Mesothelial cell of epicardium (in vitro differentiated cells): ENCODE measurements around the gene CCNC. TPM values are rescaled to one million over a fixed set of nuclear protein-coding genes. Genes with fewer than 3 reads are reported as not detected.

Experiments used
- DNase-seq, 2 experiments: peaks; one replicate each; pipeline ENCODE4 v3.0.0; 2021; ENCODE audit warnings: low spot score in 2 of 2; ENCODE audit not compliant: unreplicated experiment in 2 of 2
- H3K27ac Mint-ChIP-seq: 2 replicates; pipeline ENCODE4 v1.8.0; 2021; ENCODE audit warnings: mixed read lengths
- H3K27me3 Mint-ChIP-seq: 2 replicates; pipeline ENCODE4 v1.8.0; 2021; ENCODE audit warnings: low read depth, mixed read lengths
- H3K36me3 Mint-ChIP-seq: 2 replicates; pipeline ENCODE4 v1.8.0; 2021; ENCODE audit warnings: mixed read lengths
- H3K4me1 Mint-ChIP-seq: 2 replicates; pipeline ENCODE4 v1.8.0; 2021; ENCODE audit warnings: mixed read lengths
- H3K4me3 Mint-ChIP-seq: 2 replicates; pipeline ENCODE4 v1.8.0; 2021; ENCODE audit warnings: mild to moderate bottlenecking, moderate library complexity, mixed read lengths
- H3K9me3 Mint-ChIP-seq: 2 replicates; pipeline ENCODE4 v1.8.0; 2021; ENCODE audit warnings: mixed read lengths
- total RNA-seq: library from RNA; stranded (reverse); gene quantifications from 3 replicates; pipeline ENCODE4 v1.2.1, GENCODE V29; 2021
- TF ChIP-seq, protein P1 (sequence below): fragments of 200-600 bp; sonication (generic); IDR thresholded peaks from one replicate; pipeline ENCODE4 v1.5.0; 2021; ENCODE audit warnings: antibody characterized with exemption; ENCODE audit not compliant: unreplicated experiment

Gene CCNC
- total RNA-seq, 1 donor from 2014 or later = 54.3 TPM

- Mint-ChIP-seq H3K4me3 (peak overlapping the region; percentile 98), H3K4me1 (peaks cover 10% of the 10 kb centered on the region), H3K9me3 (peaks cover 4% of the 10 kb centered on the region), H3K36me3 (no peaks in the 10 kb centered on the region), H3K27ac (peak overlapping the region; percentile 99), H3K27me3 (no peaks in the 10 kb centered on the region)
- TF ChIP-seq, protein P1, sequence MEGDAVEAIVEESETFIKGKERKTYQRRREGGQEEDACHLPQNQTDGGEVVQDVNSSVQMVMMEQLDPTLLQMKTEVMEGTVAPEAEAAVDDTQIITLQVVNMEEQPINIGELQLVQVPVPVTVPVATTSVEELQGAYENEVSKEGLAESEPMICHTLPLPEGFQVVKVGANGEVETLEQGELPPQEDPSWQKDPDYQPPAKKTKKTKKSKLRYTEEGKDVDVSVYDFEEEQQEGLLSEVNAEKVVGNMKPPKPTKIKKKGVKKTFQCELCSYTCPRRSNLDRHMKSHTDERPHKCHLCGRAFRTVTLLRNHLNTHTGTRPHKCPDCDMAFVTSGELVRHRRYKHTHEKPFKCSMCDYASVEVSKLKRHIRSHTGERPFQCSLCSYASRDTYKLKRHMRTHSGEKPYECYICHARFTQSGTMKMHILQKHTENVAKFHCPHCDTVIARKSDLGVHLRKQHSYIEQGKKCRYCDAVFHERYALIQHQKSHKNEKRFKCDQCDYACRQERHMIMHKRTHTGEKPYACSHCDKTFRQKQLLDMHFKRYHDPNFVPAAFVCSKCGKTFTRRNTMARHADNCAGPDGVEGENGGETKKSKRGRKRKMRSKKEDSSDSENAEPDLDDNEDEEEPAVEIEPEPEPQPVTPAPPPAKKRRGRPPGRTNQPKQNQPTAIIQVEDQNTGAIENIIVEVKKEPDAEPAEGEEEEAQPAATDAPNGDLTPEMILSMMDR = peak; percentile 74
- DNase-seq = peak; percentile 61 to 79
Observed at GRCh38 chr6:99520855-99521632, 47.4 kb downstream of the CCNC start.

GRCh38 chr6:99519446-99519845 is 49.0 kb downstream of the CCNC start:
- Mint-ChIP-seq H3K27me3 (no peaks in the 10 kb centered on the region), H3K9me3 (peaks cover 4% of the 10 kb centered on the region), H3K36me3 (no peaks in the 10 kb centered on the region), H3K4me3 (no peak overlapping the region), H3K4me1 (peaks cover 13% of the 10 kb centered on the region), H3K27ac (no peak overlapping the region)
- TF ChIP-seq, protein P1 = no peak
- DNase-seq = no peak

DNA sequence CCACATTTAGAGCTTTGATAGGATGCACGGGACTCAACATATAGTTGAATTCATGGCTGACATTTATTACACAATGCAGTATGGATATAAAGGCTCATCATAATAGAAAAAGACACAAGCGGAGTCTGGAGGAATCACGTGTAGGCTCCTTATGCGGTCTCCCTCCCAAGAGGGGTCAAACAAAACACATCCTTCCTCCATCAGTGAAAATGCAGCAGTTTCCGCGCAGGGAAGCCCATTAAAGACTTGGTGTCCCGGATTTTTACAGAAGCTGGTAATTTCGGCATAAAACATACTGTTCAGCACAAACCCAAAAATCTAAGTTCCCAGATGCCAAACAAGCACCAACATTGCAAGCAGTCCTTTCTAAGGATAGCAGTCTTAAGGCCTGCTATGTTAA is 54.4 kb downstream of the CCNC start:
- no peak for DNase-seq
- no peaks in the 10 kb centered on the region for H3K9me3 Mint-ChIP-seq
- peaks cover 17% of the 10 kb centered on the region for H3K4me1 Mint-ChIP-seq
- TF ChIP-seq, protein P1 = no peak
- peak overlapping the region; percentile 48 for H3K27ac Mint-ChIP-seq
- H3K4me3 Mint-ChIP-seq = peak overlapping the region; percentile 92
- no peaks in the 10 kb centered on the region for H3K36me3 Mint-ChIP-seq
- no peaks in the 10 kb centered on the region for H3K27me3 Mint-ChIP-seq

DNA sequence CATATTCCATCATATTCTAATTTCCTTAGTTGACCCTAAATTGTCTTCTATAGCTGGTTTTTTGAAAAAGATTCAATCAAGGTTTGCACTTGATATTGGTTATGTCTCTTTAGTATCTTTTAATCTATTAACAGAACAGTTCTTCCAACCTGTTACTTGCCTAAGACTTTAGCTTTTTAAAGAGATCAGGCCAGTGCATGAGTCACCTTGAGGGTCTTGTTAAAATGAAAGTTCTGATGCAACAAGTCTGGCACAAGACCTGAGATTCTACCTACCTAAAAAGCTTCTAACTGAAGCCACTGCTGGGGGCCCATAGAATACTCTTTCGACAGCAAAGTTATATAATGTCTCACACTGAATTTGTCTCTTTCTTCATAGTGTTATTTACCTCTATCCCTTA is 56.4 kb downstream of the CCNC start:
- DNase-seq = no peak
- Mint-ChIP-seq H3K4me1 (peaks cover 17% of the 10 kb centered on the region), H3K4me3 (no peak overlapping the region), H3K36me3 (no peaks in the 10 kb centered on the region), H3K9me3 (no peaks in the 10 kb centered on the region), H3K27me3 (no peaks in the 10 kb centered on the region), H3K27ac (no peak overlapping the region)
- TF ChIP-seq, protein P1 = no peak

GRCh38 chr6:99507648-99508047 is 60.8 kb downstream of the CCNC start:
- no peak overlapping the region for H3K4me3 Mint-ChIP-seq
- DNase-seq = no peak
- H3K9me3 Mint-ChIP-seq = no peaks in the 10 kb centered on the region
- no peak overlapping the region for H3K27ac Mint-ChIP-seq
- no peaks in the 10 kb centered on the region for H3K27me3 Mint-ChIP-seq
- H3K36me3 Mint-ChIP-seq = peaks cover 3% of the 10 kb centered on the region
- TF ChIP-seq, protein P1 = no peak
- H3K4me1 Mint-ChIP-seq = no peaks in the 10 kb centered on the region
